Endothelial cell (in vitro differentiated cells): ENCODE data around the gene ZBTB7B. TPM values are rescaled to one million over a fixed set of nuclear protein-coding genes. Genes with fewer than 3 reads are reported as not detected.

Experiments
- DNase-seq: peaks from one replicate; pipeline ENCODE4 v3.0.0; 2021; ENCODE audit warnings: low spot score
- H3K27ac Mint-ChIP-seq: one replicate; pipeline ENCODE4 v1.8.0; 2021; ENCODE audit warnings: mixed read lengths, inconsistent platforms; ENCODE audit not compliant: unreplicated experiment
- H3K27me3 Mint-ChIP-seq: one replicate; pipeline ENCODE4 v1.8.0; 2021; ENCODE audit warnings: mild to moderate bottlenecking, moderate library complexity, mixed read lengths, inconsistent platforms; ENCODE audit not compliant: unreplicated experiment
- H3K36me3 Mint-ChIP-seq: one replicate; pipeline ENCODE4 v1.8.0; 2021; ENCODE audit warnings: mild to moderate bottlenecking, low read depth, mixed read lengths, inconsistent platforms; ENCODE audit not compliant: unreplicated experiment
- H3K4me1 Mint-ChIP-seq: one replicate; pipeline ENCODE4 v1.8.0; 2021; ENCODE audit warnings: mild to moderate bottlenecking, mixed read lengths, inconsistent platforms; ENCODE audit not compliant: unreplicated experiment
- H3K4me3 Mint-ChIP-seq: one replicate; pipeline ENCODE4 v1.8.0; 2021; ENCODE audit warnings: mild to moderate bottlenecking, mixed read lengths, inconsistent platforms; ENCODE audit not compliant: unreplicated experiment
- H3K9me3 Mint-ChIP-seq: one replicate; pipeline ENCODE4 v1.8.0; 2021; ENCODE audit warnings: mixed read lengths, inconsistent platforms; ENCODE audit not compliant: unreplicated experiment
- CTCF ChIP-seq: fragments of 200-600 bp; sonication (generic); IDR thresholded peaks from one replicate; pipeline ENCODE4 v1.5.0; 2021; ENCODE audit warnings: antibody characterized with exemption; ENCODE audit not compliant: unreplicated experiment
- total RNA-seq: library from RNA; stranded (reverse); fragmentation: NEBNext Ultra II Directional; extraction: Animal tissue kit (Norgen Biotek cat#: 25700); gene quantifications from one replicate; pipeline ENCODE4 v1.2.1, GENCODE V29; 2021; ENCODE audit not compliant: unreplicated experiment

Gene ZBTB7B
- total RNA-seq, 1 donor from 2014 or later: 23.3 TPM

DNA sequence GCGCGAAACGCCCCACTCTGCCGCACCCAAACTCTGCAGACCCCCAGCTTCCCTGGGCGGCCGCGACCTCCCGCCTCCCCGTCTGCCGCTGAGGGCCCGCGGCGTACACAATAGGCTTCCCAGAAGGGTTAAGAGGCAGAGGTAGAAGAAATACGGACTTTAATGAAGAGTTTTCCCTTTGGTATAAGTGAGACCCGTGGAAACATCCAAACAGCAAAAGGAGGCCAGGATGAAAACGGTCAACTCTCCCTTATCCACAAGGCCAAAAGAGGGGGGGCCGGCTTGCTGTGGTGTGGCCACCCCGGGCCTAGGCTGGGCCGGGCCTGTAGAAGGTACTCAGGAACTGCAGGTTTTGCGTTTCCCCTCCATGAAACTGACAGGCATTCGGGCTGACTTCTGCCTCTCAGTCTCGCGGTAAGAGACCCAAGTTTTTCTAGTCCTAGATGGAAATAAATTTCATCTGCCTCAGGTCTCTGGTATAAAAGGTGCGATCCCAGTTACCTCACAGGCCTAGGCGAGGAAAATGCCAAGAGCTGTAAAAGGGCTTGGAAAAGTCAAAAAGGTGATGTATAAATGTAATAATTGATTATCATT is 40.3 kb upstream of the ZBTB7B start:
- Mint-ChIP-seq H3K4me1 (peaks cover 59% of the 10 kb centered on the region), H3K27me3 (peaks cover 9% of the 10 kb centered on the region), H3K27ac (peak overlapping the region; percentile 89), H3K36me3 (peaks cover 41% of the 10 kb centered on the region), H3K4me3 (peak overlapping the region; percentile 86), H3K9me3 (no peaks in the 10 kb centered on the region)
- no peak for DNase-seq
- TF ChIP-seq CTCF: no peak

DNA sequence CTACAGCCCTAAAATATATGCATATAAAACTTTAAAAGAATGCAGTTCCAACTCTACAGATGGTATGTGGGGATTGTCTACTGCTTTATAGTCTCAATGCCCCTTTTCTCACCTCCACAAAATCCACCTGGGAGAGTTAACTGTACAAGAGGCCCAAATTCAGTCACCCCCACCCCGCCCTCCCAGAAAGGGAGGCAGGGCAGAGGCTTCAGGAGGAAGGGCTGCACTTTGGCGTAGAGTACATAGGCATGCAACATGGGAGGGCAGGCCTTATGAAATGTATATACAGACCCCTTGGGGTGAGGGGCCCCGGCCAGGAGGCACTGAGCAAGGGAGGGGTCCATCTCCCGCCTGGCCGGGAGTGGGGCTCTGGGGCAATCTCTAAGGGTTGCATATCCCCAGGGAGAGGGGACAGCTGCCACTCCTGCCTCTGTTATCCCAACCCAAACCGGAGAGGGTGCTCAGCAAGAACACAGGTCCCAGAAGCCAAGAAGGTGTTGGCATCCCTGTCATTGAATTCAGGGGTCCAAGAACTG is 39.7 kb upstream of the ZBTB7B start:
- Mint-ChIP-seq H3K27me3 (peaks cover 12% of the 10 kb centered on the region), H3K4me3 (peak overlapping the region; percentile 86), H3K9me3 (no peaks in the 10 kb centered on the region), H3K27ac (peak overlapping the region; percentile 89), H3K36me3 (peaks cover 46% of the 10 kb centered on the region), H3K4me1 (peaks cover 62% of the 10 kb centered on the region)
- TF ChIP-seq CTCF: no peak
- no peak for DNase-seq

GRCh38 chr1:154963643-154964042 is 39.0 kb upstream of the ZBTB7B start:
- Mint-ChIP-seq H3K4me3 (peak overlapping the region; percentile 60), H3K36me3 (peaks cover 51% of the 10 kb centered on the region), H3K27me3 (peaks cover 17% of the 10 kb centered on the region), H3K9me3 (no peaks in the 10 kb centered on the region), H3K27ac (peak overlapping the region; percentile 87), H3K4me1 (peaks cover 70% of the 10 kb centered on the region)
- TF ChIP-seq CTCF: no peak
- DNase-seq: no peak

DNA sequence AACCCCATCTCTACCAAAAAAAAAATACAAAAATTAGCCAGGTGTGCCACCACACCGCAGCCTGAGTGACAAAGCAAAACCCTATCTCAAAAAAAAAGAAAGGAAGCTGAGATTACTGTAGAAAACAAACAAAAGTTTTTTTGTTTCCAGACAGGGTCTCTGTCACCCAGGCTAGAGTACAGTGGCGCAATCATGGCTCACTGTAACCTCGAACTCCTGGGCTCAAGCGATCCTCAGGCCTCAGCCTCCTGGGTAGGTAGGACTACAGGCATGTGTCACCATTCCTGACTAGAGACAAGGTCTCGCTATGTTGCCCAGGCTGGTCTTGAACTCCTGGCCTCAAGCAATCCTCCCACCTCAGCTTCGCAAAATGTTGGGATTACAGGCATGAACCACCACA is 38.2 kb upstream of the ZBTB7B start:
- no peak for TF ChIP-seq CTCF
- DNase-seq: no peak
- H3K4me1 Mint-ChIP-seq: peaks cover 76% of the 10 kb centered on the region
- peak overlapping the region; percentile 82 for H3K27ac Mint-ChIP-seq
- peak overlapping the region; percentile 77 for H3K4me3 Mint-ChIP-seq
- peaks cover 23% of the 10 kb centered on the region for H3K27me3 Mint-ChIP-seq
- no peaks in the 10 kb centered on the region for H3K9me3 Mint-ChIP-seq
- peaks cover 58% of the 10 kb centered on the region for H3K36me3 Mint-ChIP-seq

DNA sequence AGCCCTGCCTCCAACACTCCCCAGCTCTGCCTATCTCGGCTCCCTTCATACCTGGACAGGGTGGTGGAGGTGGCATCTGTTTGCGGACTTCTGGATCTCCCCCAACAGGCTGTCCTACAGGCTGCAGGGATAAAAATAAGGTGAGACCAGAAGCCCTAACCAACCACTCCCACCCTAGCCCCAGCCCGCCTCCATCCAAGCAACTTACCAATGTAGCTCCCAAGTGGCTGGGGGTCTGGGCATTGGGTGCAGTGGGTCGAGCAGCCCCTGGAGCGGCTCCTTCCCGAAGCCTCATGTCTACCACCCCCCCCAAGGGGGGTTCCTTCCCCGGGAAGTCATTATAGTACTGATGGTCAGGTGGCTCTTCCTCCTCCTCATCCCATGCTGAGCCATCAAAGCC is 36.5 kb upstream of the ZBTB7B start:
- Mint-ChIP-seq H3K4me3 (no peak overlapping the region), H3K9me3 (no peaks in the 10 kb centered on the region), H3K27ac (peak overlapping the region; percentile 99), H3K4me1 (peaks cover 76% of the 10 kb centered on the region), H3K36me3 (peaks cover 58% of the 10 kb centered on the region), H3K27me3 (peaks cover 25% of the 10 kb centered on the region)
- no peak for DNase-seq
- no peak for TF ChIP-seq CTCF
